A549 (cell line): Measurements from ENCODE around the gene RFT1.

Experiments
- ELK1 ChIP-seq: fragments of 150-350 bp; IDR thresholded peaks from 2 replicates; pipeline ENCODE4 v1.6.1; 2014; ENCODE audit warnings: low read depth, mild to moderate bottlenecking, low read length
- HES2 ChIP-seq: fragments of >200 bp; sonication (Bioruptor Twin); formaldehyde crosslinking; IDR thresholded peaks from 2 replicates; pipeline ENCODE4 v1.6.1; 2016
- HMGXB4 ChIP-seq: fragments of 250-450 bp; sonication (Bioruptor Pico); IDR thresholded peaks from 2 replicates; pipeline ENCODE4 v1.5.0; 2021; ENCODE audit warnings: mild to moderate bottlenecking, moderate library complexity, borderline replicate concordance
- JUNB ChIP-seq: fragments of >200 bp; sonication (Bioruptor Twin); formaldehyde crosslinking; IDR thresholded peaks from 2 replicates; pipeline ENCODE4 v1.6.1; 2016
- MAFK ChIP-seq: fragments of 450-650 bp; IDR thresholded peaks from 2 replicates; pipeline ENCODE4 v1.6.1; 2014; ENCODE audit not compliant: partially characterized antibody
- PBX3 ChIP-seq: IDR thresholded peaks from 2 replicates; pipeline ENCODE4 v1.6.1; 2012
- POLR2A ChIP-seq: IDR thresholded peaks from 2 replicates; pipeline ENCODE4 v1.6.1; 2012; ENCODE audit warnings: mild to moderate bottlenecking, low read length
- TP53 ChIP-seq: fragments of 250-450 bp; sonication (Bioruptor Pico); IDR thresholded peaks from 2 replicates; pipeline ENCODE4 v1.5.0; 2021; ENCODE audit warnings: mild to moderate bottlenecking, moderate library complexity
- TF ChIP-seq, protein P1 (sequence below): fragments of >200 bp; sonication (Bioruptor Twin); formaldehyde crosslinking; IDR thresholded peaks from 3 replicates; pipeline ENCODE4 v1.5.1; 2016

GRCh38 chr3:53075743-53076140 is 54.5 kb downstream of the RFT1 start:
- TF ChIP-seq JUNB (no peak), POLR2A (no peak), MAFK (no peak), HMGXB4 (no peak), TP53 (CRISPR knock-in tag) (no peak), HES2 (no peak), ELK1 (no peak), PBX3 (no peak)
- TF ChIP-seq, protein P1, sequence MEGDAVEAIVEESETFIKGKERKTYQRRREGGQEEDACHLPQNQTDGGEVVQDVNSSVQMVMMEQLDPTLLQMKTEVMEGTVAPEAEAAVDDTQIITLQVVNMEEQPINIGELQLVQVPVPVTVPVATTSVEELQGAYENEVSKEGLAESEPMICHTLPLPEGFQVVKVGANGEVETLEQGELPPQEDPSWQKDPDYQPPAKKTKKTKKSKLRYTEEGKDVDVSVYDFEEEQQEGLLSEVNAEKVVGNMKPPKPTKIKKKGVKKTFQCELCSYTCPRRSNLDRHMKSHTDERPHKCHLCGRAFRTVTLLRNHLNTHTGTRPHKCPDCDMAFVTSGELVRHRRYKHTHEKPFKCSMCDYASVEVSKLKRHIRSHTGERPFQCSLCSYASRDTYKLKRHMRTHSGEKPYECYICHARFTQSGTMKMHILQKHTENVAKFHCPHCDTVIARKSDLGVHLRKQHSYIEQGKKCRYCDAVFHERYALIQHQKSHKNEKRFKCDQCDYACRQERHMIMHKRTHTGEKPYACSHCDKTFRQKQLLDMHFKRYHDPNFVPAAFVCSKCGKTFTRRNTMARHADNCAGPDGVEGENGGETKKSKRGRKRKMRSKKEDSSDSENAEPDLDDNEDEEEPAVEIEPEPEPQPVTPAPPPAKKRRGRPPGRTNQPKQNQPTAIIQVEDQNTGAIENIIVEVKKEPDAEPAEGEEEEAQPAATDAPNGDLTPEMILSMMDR = no peak
